GM21619 (cell line): Measurements from ENCODE around the gene VPS4A.

Experiments
- ATAC-seq: cut with Tn5 transposase; IDR thresholded peaks from one replicate; pipeline ENCODE4 v1.9.1; 2021; ENCODE audit not compliant: unreplicated experiment

Gene VPS4A

GRCh38 chr16:69363281-69363717, 52.1 kb downstream of the VPS4A start:
- no peak for ATAC-seq

DNA sequence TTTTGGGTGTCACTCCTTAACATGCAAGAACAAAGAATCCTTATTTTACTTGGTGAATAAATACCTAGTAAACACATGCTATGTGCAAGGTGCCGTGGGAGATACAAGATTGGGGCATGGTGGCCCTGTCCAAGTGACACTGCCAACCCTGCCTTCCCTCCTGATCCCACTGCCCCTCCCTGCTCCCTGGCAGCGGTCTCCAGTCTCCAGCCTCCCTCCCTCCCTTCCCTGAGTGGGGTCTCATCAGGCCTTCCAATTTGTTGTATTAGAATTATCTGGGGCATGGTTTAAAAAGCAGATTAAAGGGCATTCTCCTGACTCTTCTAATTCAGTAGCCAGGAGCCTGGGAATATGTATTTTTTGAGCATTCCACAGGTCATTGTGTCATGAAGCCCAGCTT, 52.9 kb downstream of the VPS4A start:
- no peak for ATAC-seq

DNA sequence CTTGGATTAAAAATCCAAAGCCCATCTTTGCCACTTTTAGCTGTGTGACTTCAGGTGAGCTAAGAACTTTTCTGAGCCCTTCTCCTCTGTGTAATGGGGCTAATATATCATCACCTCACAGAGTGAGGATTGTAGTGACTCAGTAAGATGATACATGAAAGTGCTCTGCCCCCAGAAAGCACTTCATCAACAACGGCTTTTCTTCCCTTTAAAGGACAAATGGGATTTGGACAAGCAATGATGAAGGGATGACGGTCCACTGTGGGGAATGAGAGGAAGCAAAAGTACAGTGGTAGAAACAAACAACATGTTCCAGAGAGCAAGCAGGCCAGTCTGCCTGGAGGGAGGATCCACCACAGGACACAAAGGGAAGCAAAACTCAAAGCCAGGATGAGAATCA, 54.8 kb downstream of the VPS4A start:
- ATAC-seq, result no peak

DNA sequence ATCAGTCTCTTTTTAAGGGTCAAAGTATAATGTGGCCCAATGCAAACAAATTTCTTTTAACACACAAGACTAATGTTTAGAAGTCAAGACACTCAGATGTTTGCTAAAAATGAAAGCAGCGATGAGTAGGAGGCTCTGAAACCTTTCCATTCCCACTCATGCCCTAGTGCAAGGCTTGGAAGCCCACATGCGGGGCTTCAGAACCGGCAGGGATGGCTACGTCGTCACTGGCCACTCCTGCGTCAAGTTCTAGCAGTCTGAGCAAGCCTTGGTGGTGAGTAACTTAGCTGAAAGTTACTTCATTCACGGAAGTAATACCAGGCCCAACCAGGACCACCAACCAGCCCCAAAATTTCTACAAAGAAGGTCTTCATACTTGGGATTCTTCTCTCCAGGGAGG, 55.3 kb downstream of the VPS4A start:
- no peak for ATAC-seq

- no peak for ATAC-seq
Measured at GRCh38 chr16:69367980-69368379, 56.8 kb downstream of the VPS4A start.

- ATAC-seq, result no peak
Measured at GRCh38 chr16:69368866-69369265, 57.7 kb downstream of the VPS4A start.

GRCh38 chr16:69371564-69371963, 60.4 kb downstream of the VPS4A start:
- ATAC-seq, result no peak

- no peak for ATAC-seq
Measured at GRCh38 chr16:69373019-69373418, 61.9 kb downstream of the VPS4A start.
